ENCODE measurements around the gene MCM3AP.
"Not testable (repeated sequence)": the region's sequence is repeated elsewhere in the genome, so short reads cannot be mapped to it uniquely, and the experiment has no call there.

MCM3AP gene

GRCh38 chr21:46229133-46229922 lies 56.1 kb downstream of the MCM3AP start:
- Histone ChIP-seq H3K36me3 (ENCODE audit: insufficient read depth, low read depth, low read length) (peaks cover 53% of the 10 kb centered on the region), H3K27ac (ENCODE audit: low read length) (no peak overlapping the region)

GRCh38 chr21:46228345-46229051 lies 56.9 kb downstream of the MCM3AP start, which contains the start of gene LSS:
LSS (minus strand) TSS chr21:46228774; CDS start chr21:46228745, 29 bp downstream.
- H3K27me3 ChIP-seq (ENCODE audit: insufficient read depth, low read length): peaks cover 6% of the 10 kb centered on the region; the same call in 1 of the 2 replicates
- H3K4me3 ChIP-seq (ENCODE audit: low read length): peak within 1 kb of the TSS; percentile 82
- peak within 1 kb of the TSS; percentile 80; the same call in 1 of the 2 replicates for H3K9ac ChIP-seq (ENCODE audit: low read depth, low read length)
- H3K9me3 ChIP-seq (ENCODE audit: insufficient read depth, low read depth, low read length): peaks cover 28% of the 10 kb centered on the region
- H3K27ac ChIP-seq (ENCODE audit: low read length): no peak within 1 kb of the TSS
- peaks cover 44% of the 10 kb centered on the region for H3K36me3 ChIP-seq (ENCODE audit: insufficient read depth, low read depth, low read length)
- peaks cover 7% of the 10 kb centered on the region; the same call in 1 of the 2 replicates for H3K4me1 ChIP-seq (ENCODE audit: insufficient read depth, low read length)

More at GRCh38 chr21:46229133-46229922, 56.1 kb downstream of the MCM3AP start:
- peaks cover 6% of the 10 kb centered on the region; the same call in 1 of the 2 replicates for H3K27me3 ChIP-seq (ENCODE audit: insufficient read depth, low read length)
- H3K4me1 ChIP-seq (ENCODE audit: insufficient read depth, low read length): peaks cover 7% of the 10 kb centered on the region; the same call in 1 of the 2 replicates
- peak overlapping the region; percentile 72; the same call in 1 of the 2 replicates for H3K9ac ChIP-seq (ENCODE audit: low read depth, low read length)
- H3K4me3 ChIP-seq (ENCODE audit: low read length): peak overlapping the region; percentile 68
- peaks cover 28% of the 10 kb centered on the region for H3K9me3 ChIP-seq (ENCODE audit: insufficient read depth, low read depth, low read length)

- H3K27ac ChIP-seq (ENCODE audit: low read length): no peak overlapping the region
- peak overlapping the region; percentile 82 for H3K4me3 ChIP-seq (ENCODE audit: low read length)
- H3K36me3 ChIP-seq (ENCODE audit: insufficient read depth, low read depth, low read length): peaks cover 40% of the 10 kb centered on the region
- peaks cover 28% of the 10 kb centered on the region for H3K9me3 ChIP-seq (ENCODE audit: insufficient read depth, low read depth, low read length)
- H3K4me1 ChIP-seq (ENCODE audit: insufficient read depth, low read length): peaks cover 7% of the 10 kb centered on the region; the same call in 1 of the 2 replicates
- peaks cover 6% of the 10 kb centered on the region; the same call in 1 of the 2 replicates for H3K27me3 ChIP-seq (ENCODE audit: insufficient read depth, low read length)
- H3K9ac ChIP-seq (ENCODE audit: low read depth, low read length): peak overlapping the region; percentile 80; the same call in 1 of the 2 replicates
Observed at GRCh38 chr21:46227811-46228344, 57.5 kb downstream of the MCM3AP start.

GRCh38 chr21:46226920-46227599 lies 58.4 kb downstream of the MCM3AP start:
- H3K36me3 ChIP-seq (ENCODE audit: insufficient read depth, low read depth, low read length): peaks cover 40% of the 10 kb centered on the region
- peaks cover 7% of the 10 kb centered on the region; the same call in 1 of the 2 replicates for H3K4me1 ChIP-seq (ENCODE audit: insufficient read depth, low read length)
- H3K4me3 ChIP-seq (ENCODE audit: low read length): peak overlapping the region; percentile 82
- H3K27ac ChIP-seq (ENCODE audit: low read length): no peak overlapping the region
- peak overlapping the region; percentile 80; the same call in 1 of the 2 replicates for H3K9ac ChIP-seq (ENCODE audit: low read depth, low read length)
- peaks cover 6% of the 10 kb centered on the region; the same call in 1 of the 2 replicates for H3K27me3 ChIP-seq (ENCODE audit: insufficient read depth, low read length)
- H3K9me3 ChIP-seq (ENCODE audit: insufficient read depth, low read depth, low read length): peaks cover 28% of the 10 kb centered on the region

GRCh38 chr21:46226146-46226545 lies 59.3 kb downstream of the MCM3AP start:
- Histone ChIP-seq H3K4me3 (ENCODE audit: low read length) (peak overlapping the region; percentile 82; the same call in 1 of the 2 replicates), H3K27me3 (ENCODE audit: insufficient read depth, low read length) (peaks cover 6% of the 10 kb centered on the region; the same call in 1 of the 2 replicates), H3K36me3 (ENCODE audit: insufficient read depth, low read depth, low read length) (peaks cover 40% of the 10 kb centered on the region), H3K4me1 (ENCODE audit: insufficient read depth, low read length) (peaks cover 7% of the 10 kb centered on the region; the same call in 1 of the 2 replicates), H3K27ac (ENCODE audit: low read length) (no peak overlapping the region), H3K9me3 (ENCODE audit: insufficient read depth, low read depth, low read length) (peaks cover 19% of the 10 kb centered on the region), H3K9ac (ENCODE audit: low read depth, low read length) (no peak overlapping the region)

- not testable (repeated sequence) for H3K9ac ChIP-seq (ENCODE audit: low read depth, low read length); H3K27me3 ChIP-seq (ENCODE audit: insufficient read depth, low read length); H3K27ac ChIP-seq (ENCODE audit: low read length); H3K4me1 ChIP-seq (ENCODE audit: insufficient read depth, low read length); H3K4me3 ChIP-seq (ENCODE audit: low read length); H3K9me3 ChIP-seq (ENCODE audit: insufficient read depth, low read depth, low read length)
- peaks cover 43% of the 10 kb centered on the region for H3K36me3 ChIP-seq (ENCODE audit: insufficient read depth, low read depth, low read length)
Observed at GRCh38 chr21:46223661-46224060, 61.8 kb downstream of the MCM3AP start.

GRCh38 chr21:46223217-46223616 lies 62.2 kb downstream of the MCM3AP start:
- peaks cover 43% of the 10 kb centered on the region for H3K36me3 ChIP-seq (ENCODE audit: insufficient read depth, low read depth, low read length)
- no peaks in the 10 kb centered on the region for H3K27me3 ChIP-seq (ENCODE audit: insufficient read depth, low read length)
- no peak overlapping the region for H3K4me3 ChIP-seq (ENCODE audit: low read length)
- H3K9me3 ChIP-seq (ENCODE audit: insufficient read depth, low read depth, low read length): peaks cover 4% of the 10 kb centered on the region; the same call in 1 of the 2 replicates
- no peak overlapping the region for H3K9ac ChIP-seq (ENCODE audit: low read depth, low read length)
- no peak overlapping the region for H3K27ac ChIP-seq (ENCODE audit: low read length)
- peaks cover 7% of the 10 kb centered on the region; the same call in 1 of the 2 replicates for H3K4me1 ChIP-seq (ENCODE audit: insufficient read depth, low read length)

- H3K4me3 ChIP-seq (ENCODE audit: low read length): no peak overlapping the region
- H3K27ac ChIP-seq (ENCODE audit: low read length): no peak overlapping the region
- peaks cover 6% of the 10 kb centered on the region; the same call in 1 of the 2 replicates for H3K4me1 ChIP-seq (ENCODE audit: insufficient read depth, low read length)
- no peak overlapping the region for H3K9ac ChIP-seq (ENCODE audit: low read depth, low read length)
- peaks cover 4% of the 10 kb centered on the region; the same call in 1 of the 2 replicates for H3K9me3 ChIP-seq (ENCODE audit: insufficient read depth, low read depth, low read length)
- peaks cover 43% of the 10 kb centered on the region for H3K36me3 ChIP-seq (ENCODE audit: insufficient read depth, low read depth, low read length)
- H3K27me3 ChIP-seq (ENCODE audit: insufficient read depth, low read length): no peaks in the 10 kb centered on the region
Observed at GRCh38 chr21:46222436-46223116, 62.8 kb downstream of the MCM3AP start.

- H3K4me1 ChIP-seq (ENCODE audit: insufficient read depth, low read length): no peaks in the 10 kb centered on the region
- no peak overlapping the region for H3K27ac ChIP-seq (ENCODE audit: low read length)
- H3K4me3 ChIP-seq (ENCODE audit: low read length): no peak overlapping the region
- H3K36me3 ChIP-seq (ENCODE audit: insufficient read depth, low read depth, low read length): peaks cover 43% of the 10 kb centered on the region
- no peaks in the 10 kb centered on the region for H3K27me3 ChIP-seq (ENCODE audit: insufficient read depth, low read length)
- H3K9ac ChIP-seq (ENCODE audit: low read depth, low read length): no peak overlapping the region
- peaks cover 4% of the 10 kb centered on the region; the same call in 1 of the 2 replicates for H3K9me3 ChIP-seq (ENCODE audit: insufficient read depth, low read depth, low read length)
Observed at GRCh38 chr21:46221664-46222435, 63.6 kb downstream of the MCM3AP start.

GRCh38 chr21:46220847-46221246 lies 64.6 kb downstream of the MCM3AP start:
- H3K36me3 ChIP-seq (ENCODE audit: insufficient read depth, low read depth, low read length): peaks cover 45% of the 10 kb centered on the region

More at GRCh38 chr21:46220847-46221246, 64.6 kb downstream of the MCM3AP start:
- H3K4me1 ChIP-seq (ENCODE audit: insufficient read depth, low read length): no peaks in the 10 kb centered on the region
- no peak overlapping the region for H3K27ac ChIP-seq (ENCODE audit: low read length)
- no peak overlapping the region for H3K9ac ChIP-seq (ENCODE audit: low read depth, low read length)
- no peak overlapping the region for H3K4me3 ChIP-seq (ENCODE audit: low read length)
- H3K27me3 ChIP-seq (ENCODE audit: insufficient read depth, low read length): no peaks in the 10 kb centered on the region
- H3K9me3 ChIP-seq (ENCODE audit: insufficient read depth, low read depth, low read length): 0 out of 2 replicates have a peak, but pooled peaks cover 4% of the 10 kb centered on the region

All from iPS-20b (cell line).